ENCODE results near the gene PLK3.

PLK3 gene

DNA sequence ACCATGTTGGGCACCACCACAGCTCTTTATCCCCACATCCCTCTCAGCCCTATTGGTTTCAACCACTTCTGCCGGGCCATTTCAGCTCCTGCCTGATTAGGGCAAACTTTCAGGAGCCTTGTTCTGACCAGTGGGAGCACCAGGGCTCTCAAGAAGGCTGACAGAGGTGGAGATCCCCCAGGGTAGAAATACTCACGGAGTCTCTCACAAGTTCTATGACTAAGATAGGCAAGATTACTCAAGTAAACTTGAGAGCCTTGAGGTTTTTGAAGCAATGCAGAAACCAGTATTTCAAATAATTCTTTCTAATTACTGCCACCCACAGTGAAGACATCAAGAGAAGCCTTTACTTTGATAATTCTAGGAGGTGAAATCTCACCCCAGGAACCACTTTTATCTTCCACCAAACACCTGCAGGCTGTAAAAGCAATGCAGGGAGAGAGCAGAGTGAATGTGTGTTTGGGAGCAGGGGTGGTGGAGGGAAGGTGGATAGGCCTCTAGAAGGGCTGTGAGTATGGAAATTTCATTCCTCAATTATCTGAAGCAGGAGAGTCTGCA lies 49.5 kb downstream of the PLK3 start:
- no peak overlapping the region for H3K27ac ChIP-seq
- no peak for DNase-seq (ENCODE audit: low read depth, low spot score)

DNA sequence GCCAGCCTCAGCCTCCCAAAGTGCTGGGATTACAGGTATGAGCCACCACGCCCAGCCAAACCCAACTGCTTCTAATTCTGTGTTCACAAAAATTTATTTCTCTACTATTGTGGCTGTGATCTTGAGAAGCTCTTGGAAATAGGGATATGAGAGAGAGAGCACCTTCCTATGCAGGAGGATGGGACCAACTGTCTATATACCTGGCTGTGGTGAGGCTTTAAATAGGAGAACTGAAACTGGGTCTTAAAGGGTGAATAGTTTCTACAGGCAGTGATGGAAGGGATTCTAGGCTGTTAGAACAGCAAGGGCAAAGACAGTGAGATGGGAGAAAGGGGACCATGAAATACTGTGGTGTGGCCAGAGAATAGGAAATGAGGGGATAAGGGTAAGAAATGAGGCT lies 51.1 kb downstream of the PLK3 start:
- H3K27ac ChIP-seq, result no peak overlapping the region
- DNase-seq (ENCODE audit: low read depth, low spot score), result no peak

DNA sequence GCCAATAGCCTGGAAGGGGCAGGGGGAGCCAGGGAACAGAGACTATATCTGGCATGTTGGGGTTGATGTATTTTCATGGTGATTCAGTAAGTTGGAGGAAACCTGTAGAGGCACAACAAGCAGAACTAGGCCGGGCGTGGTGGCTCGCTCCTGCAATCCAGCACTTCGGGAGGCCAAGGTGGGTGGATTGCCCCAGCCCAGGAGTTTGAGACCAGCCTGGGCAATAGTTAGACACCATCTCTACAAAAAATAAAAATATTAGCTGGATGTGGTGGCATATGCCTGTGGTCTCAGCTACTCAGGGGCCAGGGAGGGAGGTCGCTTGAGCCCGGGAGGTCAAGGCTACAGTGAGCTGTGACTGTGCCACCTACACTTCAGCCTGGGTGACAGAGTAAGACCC lies 53.0 kb downstream of the PLK3 start:
- no peak overlapping the region for H3K27ac ChIP-seq
- no peak for DNase-seq (ENCODE audit: low read depth, low spot score)

DNA sequence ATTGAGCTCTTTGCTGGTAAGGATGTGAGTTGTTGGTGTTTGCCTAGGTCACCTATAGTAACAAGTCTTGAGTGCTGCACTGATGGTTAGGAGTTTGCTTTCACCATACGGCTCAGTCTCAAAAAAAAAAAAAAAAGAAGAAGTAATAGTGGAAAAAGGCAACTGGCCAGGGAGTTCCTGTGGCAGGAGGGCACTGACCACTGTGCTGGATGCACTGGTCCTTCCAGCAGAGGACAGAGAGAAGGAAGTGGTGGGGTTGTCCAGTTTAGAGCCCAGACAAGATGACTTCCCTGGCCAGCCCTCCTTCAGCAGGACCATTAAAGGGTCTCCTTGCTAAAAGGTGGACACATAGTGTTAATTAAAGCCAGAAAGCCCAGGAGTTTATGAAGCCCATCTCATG lies 54.8 kb downstream of the PLK3 start:
- DNase-seq (ENCODE audit: low read depth, low spot score), result no peak
- H3K27ac ChIP-seq, result no peak overlapping the region
